Panc1 (cell line): Measurements from ENCODE around the gene FKBP7. TPM values are rescaled to one million over a fixed set of nuclear protein-coding genes. Genes with fewer than 3 reads are reported as not detected.

Source experiments
- ATAC-seq: fragments of 200-7000 bp; cut with Tn5 transposase; 2 replicates; pipeline ENCODE4 v1.9.1; 2020; ENCODE audit warnings: mild to moderate bottlenecking, moderate library complexity
- BruUV-seq: library from RNA; stranded (reverse); fragments of 400-500 nt; replicated peaks from 2 replicates; lab custom pipeline; 2021; lab: Mats Ljungman, UMichigan
- CTCF ChIA-PET: fragments of 300-600 bp; sonication (Branson Sonifier 250); formaldehyde crosslinking; loops from one replicate; lab custom pipeline; 2022; ENCODE audit warnings: antibody characterized with exemption; lab: Charles Lee
- POLR2A ChIA-PET: fragments of 300-600 bp; sonication (Branson Sonifier 250); formaldehyde crosslinking; loops from one replicate; lab custom pipeline; 2022; ENCODE audit warnings: antibody characterized with exemption; lab: Charles Lee
- DNase-seq: peaks from one replicate; pipeline ENCODE4 v3.0.0-alpha.2; 2010; ENCODE audit warnings: low read depth, low spot score
- H3K27ac ChIP-seq: 2 replicates; pipeline ENCODE4 v1.5.1; 2011; ENCODE audit warnings: mild to moderate bottlenecking, low read length, inconsistent platforms
- H3K27me3 ChIP-seq: fragments of 200-500 bp; sonication (Bioruptor generic); 2 replicates; pipeline ENCODE4 v1.6.0; 2014; ENCODE audit warnings: low read length, inconsistent platforms; ENCODE audit not compliant: control insufficient read depth, insufficient read depth
- H3K36me3 ChIP-seq: fragments of 200-500 bp; sonication (Bioruptor generic); 2 replicates; pipeline ENCODE4 v1.5.1; 2014; ENCODE audit warnings: inconsistent platforms, mild to moderate bottlenecking, low read length, moderate library complexity; ENCODE audit not compliant: control insufficient read depth, insufficient read depth
- H3K4me1 ChIP-seq: 2 replicates; pipeline ENCODE4 v1.5.1; 2011; ENCODE audit warnings: inconsistent platforms, mild to moderate bottlenecking, low read length, moderate library complexity; ENCODE audit not compliant: control insufficient read depth, insufficient read depth
- H3K4me3 ChIP-seq, 2 experiments: 2 replicates each; pipeline ENCODE4 v1.5.1; 2011 to 2012; ENCODE audit warnings: low read depth in 2 of 2, low read length in 2 of 2, mild to moderate bottlenecking in 2 of 2, inconsistent platforms in 1 of 2, moderate library complexity in 1 of 2
- H3K9me3 ChIP-seq: fragments of 200-500 bp; sonication (Bioruptor generic); 2 replicates; pipeline ENCODE4 v1.5.1; 2014; ENCODE audit warnings: low read depth, mild to moderate bottlenecking, inconsistent platforms, low read length, moderate library complexity; ENCODE audit not compliant: control insufficient read depth, insufficient read depth
- POLR2AphosphoS5 ChIP-seq: IDR thresholded peaks from 2 replicates; pipeline ENCODE4 v1.6.1; 2012; ENCODE audit warnings: mild to moderate bottlenecking, low read depth, low read length, moderate library complexity
- SIN3A ChIP-seq: IDR thresholded peaks from 2 replicates; pipeline ENCODE4 v1.6.1; 2012; ENCODE audit warnings: low read depth, mild to moderate bottlenecking, low read length, moderate library complexity, borderline replicate concordance; ENCODE audit not compliant: insufficient read depth
- TCF7L2 ChIP-seq: IDR thresholded peaks from 2 replicates; pipeline ENCODE4 v1.6.1; 2011; ENCODE audit warnings: mild to moderate bottlenecking, low read depth, low read length, inconsistent platforms
- in situ Hi-C: cut with HindIII; loops from 2 replicates; pipeline ENCODE4 v1.10.0; 2016; ENCODE audit warnings: low sequenced_read_pairs, low pct_unique_long_range_greater_than_20kb
- intact Hi-C: fragments of 100-400 bp; cut with micrococcal nuclease; formaldehyde crosslinking; loops from one replicate; pipeline ENCODE4 v1.10.0; 2022; ENCODE audit not compliant: unreplicated experiment
- total RNA-seq: library from RNA; stranded (reverse); gene quantifications from one replicate; pipeline ENCODE4 v1.2.1, GENCODE V29; 2021; ENCODE audit not compliant: unreplicated experiment
- TF ChIP-seq, protein P1 (sequence below), 2 experiments: IDR thresholded peaks; 2 replicates each; pipeline ENCODE4 v1.6.1; 2011 to 2012; ENCODE audit warnings: low read depth in 2 of 2, control low read depth in 1 of 2, low read length in 1 of 2, mild to moderate bottlenecking in 1 of 2, moderate library complexity in 1 of 2; ENCODE audit not compliant: insufficient read depth in 1 of 2
- TF ChIP-seq, protein P2 (sequence below): fragments of 450-650 bp; IDR thresholded peaks from 2 replicates; pipeline ENCODE4 v1.5.1; 2017; ENCODE audit warnings: mild to moderate bottlenecking

The FKBP7 gene
- total RNA-seq, 1 experiment from 2014 or later: 1.8 TPM

DNA sequence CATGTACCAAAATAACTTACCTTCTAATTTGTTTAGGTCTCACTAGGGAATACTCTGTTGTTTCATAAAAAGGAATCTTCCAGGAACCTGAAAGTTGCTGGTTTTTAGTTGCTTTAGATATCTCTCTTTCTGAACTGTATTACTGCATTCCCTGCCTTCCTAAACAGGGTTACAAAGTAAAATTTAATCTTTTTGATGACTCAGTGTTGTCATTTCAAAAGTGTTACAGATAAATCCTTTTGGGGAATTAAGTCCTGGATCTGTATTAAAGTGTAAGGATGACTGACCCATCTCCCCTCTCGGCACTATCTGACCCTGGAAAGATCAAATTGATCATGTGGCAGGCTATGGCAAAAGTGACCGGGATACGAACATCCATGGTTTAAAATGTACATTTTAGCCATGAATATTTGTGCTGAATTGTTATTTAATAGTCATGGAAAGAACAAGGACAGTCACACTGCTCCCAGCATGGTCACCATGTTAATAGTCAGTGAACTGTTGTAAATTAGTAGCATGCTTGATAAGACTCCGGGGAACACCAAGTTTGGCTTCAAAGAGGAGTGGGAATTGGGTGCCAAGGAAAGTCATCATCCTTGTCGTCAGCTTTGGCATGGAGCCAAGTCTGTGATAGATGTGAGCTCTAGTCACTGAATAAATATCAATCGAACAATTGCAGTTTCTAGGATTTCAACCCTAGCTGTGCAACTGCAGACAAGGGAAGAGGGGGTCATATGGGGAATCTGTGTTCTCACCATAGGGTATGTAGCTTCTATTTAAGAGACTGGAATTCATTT is 6.0 kb upstream of the FKBP7 start:
- no peak overlapping the region for H3K4me3 ChIP-seq
- ChIA-PET CTCF (no interaction called here), POLR2A (no interaction called here)
- H3K27me3 ChIP-seq: no peaks in the 10 kb centered on the region
- no peak for ATAC-seq
- TF ChIP-seq, protein P1, sequence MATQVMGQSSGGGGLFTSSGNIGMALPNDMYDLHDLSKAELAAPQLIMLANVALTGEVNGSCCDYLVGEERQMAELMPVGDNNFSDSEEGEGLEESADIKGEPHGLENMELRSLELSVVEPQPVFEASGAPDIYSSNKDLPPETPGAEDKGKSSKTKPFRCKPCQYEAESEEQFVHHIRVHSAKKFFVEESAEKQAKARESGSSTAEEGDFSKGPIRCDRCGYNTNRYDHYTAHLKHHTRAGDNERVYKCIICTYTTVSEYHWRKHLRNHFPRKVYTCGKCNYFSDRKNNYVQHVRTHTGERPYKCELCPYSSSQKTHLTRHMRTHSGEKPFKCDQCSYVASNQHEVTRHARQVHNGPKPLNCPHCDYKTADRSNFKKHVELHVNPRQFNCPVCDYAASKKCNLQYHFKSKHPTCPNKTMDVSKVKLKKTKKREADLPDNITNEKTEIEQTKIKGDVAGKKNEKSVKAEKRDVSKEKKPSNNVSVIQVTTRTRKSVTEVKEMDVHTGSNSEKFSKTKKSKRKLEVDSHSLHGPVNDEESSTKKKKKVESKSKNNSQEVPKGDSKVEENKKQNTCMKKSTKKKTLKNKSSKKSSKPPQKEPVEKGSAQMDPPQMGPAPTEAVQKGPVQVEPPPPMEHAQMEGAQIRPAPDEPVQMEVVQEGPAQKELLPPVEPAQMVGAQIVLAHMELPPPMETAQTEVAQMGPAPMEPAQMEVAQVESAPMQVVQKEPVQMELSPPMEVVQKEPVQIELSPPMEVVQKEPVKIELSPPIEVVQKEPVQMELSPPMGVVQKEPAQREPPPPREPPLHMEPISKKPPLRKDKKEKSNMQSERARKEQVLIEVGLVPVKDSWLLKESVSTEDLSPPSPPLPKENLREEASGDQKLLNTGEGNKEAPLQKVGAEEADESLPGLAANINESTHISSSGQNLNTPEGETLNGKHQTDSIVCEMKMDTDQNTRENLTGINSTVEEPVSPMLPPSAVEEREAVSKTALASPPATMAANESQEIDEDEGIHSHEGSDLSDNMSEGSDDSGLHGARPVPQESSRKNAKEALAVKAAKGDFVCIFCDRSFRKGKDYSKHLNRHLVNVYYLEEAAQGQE (IDR thresholded peaks at IDR 0.05; ENCODE audit: insufficient read depth in 1 of 2, low read depth in 2 of 2, low read length in 1 of 2): no peak
- TF ChIP-seq POLR2AphosphoS5 (no peak), SIN3A (no peak), TCF7L2 (no peak)
- TF ChIP-seq, protein P2, sequence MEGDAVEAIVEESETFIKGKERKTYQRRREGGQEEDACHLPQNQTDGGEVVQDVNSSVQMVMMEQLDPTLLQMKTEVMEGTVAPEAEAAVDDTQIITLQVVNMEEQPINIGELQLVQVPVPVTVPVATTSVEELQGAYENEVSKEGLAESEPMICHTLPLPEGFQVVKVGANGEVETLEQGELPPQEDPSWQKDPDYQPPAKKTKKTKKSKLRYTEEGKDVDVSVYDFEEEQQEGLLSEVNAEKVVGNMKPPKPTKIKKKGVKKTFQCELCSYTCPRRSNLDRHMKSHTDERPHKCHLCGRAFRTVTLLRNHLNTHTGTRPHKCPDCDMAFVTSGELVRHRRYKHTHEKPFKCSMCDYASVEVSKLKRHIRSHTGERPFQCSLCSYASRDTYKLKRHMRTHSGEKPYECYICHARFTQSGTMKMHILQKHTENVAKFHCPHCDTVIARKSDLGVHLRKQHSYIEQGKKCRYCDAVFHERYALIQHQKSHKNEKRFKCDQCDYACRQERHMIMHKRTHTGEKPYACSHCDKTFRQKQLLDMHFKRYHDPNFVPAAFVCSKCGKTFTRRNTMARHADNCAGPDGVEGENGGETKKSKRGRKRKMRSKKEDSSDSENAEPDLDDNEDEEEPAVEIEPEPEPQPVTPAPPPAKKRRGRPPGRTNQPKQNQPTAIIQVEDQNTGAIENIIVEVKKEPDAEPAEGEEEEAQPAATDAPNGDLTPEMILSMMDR: no peak
- no peaks in the 10 kb centered on the region for H3K9me3 ChIP-seq
- no peak overlapping the region for H3K27ac ChIP-seq
- DNase-seq: no peak
- no peaks in the 10 kb centered on the region; the same call in 1 of the 2 replicates for H3K36me3 ChIP-seq
- H3K4me1 ChIP-seq: peaks cover 16% of the 10 kb centered on the region
- in situ Hi-C loops: no loop called here
- intact Hi-C loops: no loop called here
- BruUV-seq: no TSS peak

DNA sequence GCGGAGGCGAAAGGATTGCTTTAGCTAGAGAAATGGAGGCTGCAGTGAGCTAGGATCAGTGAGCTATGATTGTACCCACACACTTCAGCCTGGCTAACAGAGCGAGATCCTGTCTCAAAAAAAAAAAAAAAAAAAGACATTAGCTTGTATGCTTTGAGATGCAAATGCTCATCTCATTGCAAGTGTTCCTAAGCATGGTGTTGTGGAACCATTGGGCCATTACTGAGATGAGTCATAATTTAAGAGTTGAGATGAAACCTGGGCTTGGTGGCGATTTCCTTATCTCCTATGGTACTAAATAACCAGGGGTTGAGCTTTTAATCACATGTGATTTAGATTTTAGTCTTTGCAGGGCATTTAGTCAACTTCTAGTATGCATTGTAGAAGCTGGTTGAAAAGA is 4.0 kb upstream of the FKBP7 start:
- no peak overlapping the region for H3K27ac ChIP-seq
- ATAC-seq: no peak
- no peaks in the 10 kb centered on the region for H3K9me3 ChIP-seq
- no TSS peak for BruUV-seq
- TF ChIP-seq, protein P1 (IDR thresholded peaks at IDR 0.05; ENCODE audit: insufficient read depth in 1 of 2, low read depth in 2 of 2, low read length in 1 of 2): no peak
- TF ChIP-seq POLR2AphosphoS5: no peak
- TF ChIP-seq SIN3A: no peak
- no peak for TF ChIP-seq TCF7L2
- TF ChIP-seq, protein P2: no peak
- in situ Hi-C loops (no loop called here), intact Hi-C loops (no loop called here)
- no peaks in the 10 kb centered on the region; the same call in 1 of the 2 replicates for H3K36me3 ChIP-seq
- no peak overlapping the region for H3K4me3 ChIP-seq
- CTCF ChIA-PET: interaction anchor here (0.7 kb wide), 2 partner anchors 22 to 54 kb away, joined by 3 to 7 read pairs; no protein-coding TSS in a partner anchor
- peaks cover 25% of the 10 kb centered on the region for H3K4me1 ChIP-seq
- DNase-seq: no peak
- no peaks in the 10 kb centered on the region for H3K27me3 ChIP-seq
- POLR2A ChIA-PET: interaction anchor here (0.6 to 0.7 kb wide), 2 partner anchors 25 to 206 kb away, joined by 3 to 6 read pairs; no protein-coding TSS in a partner anchor
